Gastroesophageal sphincter (tissue), 4 donors: Measurements from ENCODE around the gene LRBA. TPM values are rescaled to one million over a fixed set of nuclear protein-coding genes. Genes with fewer than 3 reads are reported as not detected.

ENCODE experiments used
- ATAC-seq: fragments of 150-250 bp; one replicate; pipeline ENCODE4 v1.9.1; 2016; ENCODE audit warnings: mild to moderate bottlenecking, moderate library complexity
- H3K27ac ChIP-seq, 4 donors: fragments of 200-600 bp; sonication (generic) in 3 of 4; 1 replicate in 3 of 4; 2 replicates in 1 of 4; pipeline ENCODE4 v1.5.1; 2016 to 2019
- H3K27me3 ChIP-seq: fragments of 200-600 bp; sonication (generic); one replicate; pipeline ENCODE4 v1.5.1; 2019
- H3K36me3 ChIP-seq, 2 donors: fragments of 200-600 bp; sonication (generic); one replicate each; pipeline ENCODE4 v1.5.1; 2019; ENCODE audit warnings: control low read depth in 1 of 2
- H3K4me1 ChIP-seq, 3 donors: fragments of 200-600 bp; sonication (generic); 1 replicate in 2 of 3; 2 replicates in 1 of 3; pipeline ENCODE4 v1.5.1; 2016 to 2019; ENCODE audit warnings: control low read depth in 2 of 3
- H3K4me3 ChIP-seq, 2 donors: fragments of 200-600 bp; sonication (generic); one replicate each; pipeline ENCODE4 v1.5.1; 2019; ENCODE audit warnings: mild to moderate bottlenecking in 1 of 2, moderate library complexity in 1 of 2
- H3K9me3 ChIP-seq, 3 donors: fragments of 200-600 bp; sonication (generic); one replicate each; pipeline ENCODE4 v1.5.1; 2017 to 2019; ENCODE audit warnings: control low read depth in 2 of 3
- CTCF ChIP-seq, 4 experiments: fragments of 200-600 bp in 2 of 4; fragments of 450-650 bp in 2 of 4; sonication (generic) in 1 of 4; IDR thresholded peaks; one replicate each; pipeline ENCODE4 v1.5.1; 2017 to 2019; ENCODE audit warnings: antibody characterized with exemption in 4 of 4, mild to moderate bottlenecking in 2 of 4, moderate library complexity in 2 of 4
- EP300 ChIP-seq: sonication (generic); formaldehyde crosslinking; IDR thresholded peaks from one replicate; pipeline ENCODE4 v1.6.1; 2017; ENCODE audit warnings: antibody characterized with exemption, mild to moderate bottlenecking
- POLR2A ChIP-seq, 2 donors: fragments of 450-650 bp; IDR thresholded peaks; one replicate each; pipeline ENCODE4 v1.6.1; 2017; ENCODE audit warnings: antibody characterized with exemption in 2 of 2, mild to moderate bottlenecking in 2 of 2, moderate library complexity in 1 of 2
- POLR2AphosphoS5 ChIP-seq: sonication (generic); formaldehyde crosslinking; IDR thresholded peaks from one replicate; pipeline ENCODE4 v1.6.1; 2017; ENCODE audit warnings: antibody characterized with exemption
- WGBS, 2 donors: methylation state at CpG; one replicate each; pipeline ENCODE4 v1.1.5; 2018; ENCODE audit warnings: low coverage in 1 of 2; 5-methylcytosine and 5-hydroxymethylcytosine counted together
- total RNA-seq, 4 donors: library from RNA; depleted of rRNA; stranded (reverse); fragments of >200 nt; gene quantifications; one replicate each; pipeline ENCODE4 v1.1.0, GENCODE V29; 2016

The LRBA gene
- total RNA-seq, 4 donors from 2014 or later, result 18.4 to 35.0 (median 23.2) TPM

- H3K4me3 ChIP-seq, result no peak overlapping the region
- H3K27me3 ChIP-seq, result no peaks in the 10 kb centered on the region
- WGBS, 2 donors, result 48 to 55% methylated on average over 3 to 4 of the region's 4 CpGs
- ATAC-seq, result no peak
- H3K36me3 ChIP-seq, result peaks cover 0 to 29% of the 10 kb centered on the region in 2 donors
- peaks cover 1 to 30% (median 3%) of the 10 kb centered on the region in 3 donors for H3K4me1 ChIP-seq
- H3K9me3 ChIP-seq, result no peaks in the 10 kb centered on the region
- TF ChIP-seq CTCF (IDR thresholded peaks at IDR 0.05), result no peak
- TF ChIP-seq POLR2A (IDR thresholded peaks at IDR 0.05), result no peak
- no peak for TF ChIP-seq POLR2AphosphoS5
- TF ChIP-seq EP300, result no peak
- peak overlapping the region in 1 of 4 donors; percentile 35 for H3K27ac ChIP-seq
These were observed 783.8 kb downstream of the LRBA start for GRCh38 chr4:150231107-150231770.

GRCh38 chr4:150230561-150230960 is 784.5 kb downstream of the LRBA start:
- H3K4me3 ChIP-seq, result no peak overlapping the region
- no peak for TF ChIP-seq POLR2AphosphoS5
- TF ChIP-seq CTCF (IDR thresholded peaks at IDR 0.05), result no peak
- TF ChIP-seq POLR2A (IDR thresholded peaks at IDR 0.05), result no peak
- TF ChIP-seq EP300, result no peak
- no peak overlapping the region for H3K27ac ChIP-seq
- H3K9me3 ChIP-seq, result no peaks in the 10 kb centered on the region
- 44 to 56% methylated on average over 1 to 2 of the region's 2 CpGs for WGBS, 2 donors
- peaks cover 0 to 23% (median 2%) of the 10 kb centered on the region in 3 donors for H3K4me1 ChIP-seq
- H3K27me3 ChIP-seq, result no peaks in the 10 kb centered on the region
- ATAC-seq, result no peak
- H3K36me3 ChIP-seq, result peaks cover 0 to 29% of the 10 kb centered on the region in 2 donors

GRCh38 chr4:150229520-150229919 is 785.6 kb downstream of the LRBA start:
- no peaks in the 10 kb centered on the region for H3K9me3 ChIP-seq
- H3K36me3 ChIP-seq, result peaks cover 0 to 27% of the 10 kb centered on the region in 2 donors
- no peak for ATAC-seq
- WGBS, 2 donors, result 0 to 13% methylated on average over 1 of the region's 1 CpG
- no peaks in the 10 kb centered on the region for H3K27me3 ChIP-seq
- peaks cover 0 to 19% (median 2%) of the 10 kb centered on the region in 3 donors for H3K4me1 ChIP-seq
- H3K4me3 ChIP-seq, result no peak overlapping the region
- peak overlapping the region in 1 of 4 donors; percentile 6 for H3K27ac ChIP-seq
- TF ChIP-seq POLR2AphosphoS5, result no peak
- no peak for TF ChIP-seq CTCF (IDR thresholded peaks at IDR 0.05)
- TF ChIP-seq EP300, result no peak
- no peak for TF ChIP-seq POLR2A (IDR thresholded peaks at IDR 0.05)

- TF ChIP-seq EP300 (no peak), POLR2AphosphoS5 (no peak), POLR2A (IDR thresholded peaks at IDR 0.05) (no peak), CTCF (IDR thresholded peaks at IDR 0.05) (no peak)
- 53 to 58% methylated on average over 6 of the region's 6 CpGs for WGBS, 2 donors
- peaks cover 0 to 19% (median 0%) of the 10 kb centered on the region in 3 donors for H3K4me1 ChIP-seq
- no peak overlapping the region for H3K4me3 ChIP-seq
- H3K27ac ChIP-seq, result peak overlapping the region in 1 of 4 donors; percentile 25
- H3K9me3 ChIP-seq, result no peaks in the 10 kb centered on the region
- ATAC-seq, result no peak
- H3K36me3 ChIP-seq, result peaks cover 0 to 6% of the 10 kb centered on the region in 2 donors
- H3K27me3 ChIP-seq, result no peaks in the 10 kb centered on the region
These were observed 790.0 kb downstream of the LRBA start for GRCh38 chr4:150224896-150225591.
